Lung (tissue), 12 donors: ENCODE data around the gene CCDC194. TPM values are rescaled to one million over a fixed set of nuclear protein-coding genes. Genes with fewer than 3 reads are reported as not detected.

Experiments used
- ATAC-seq: fragments of 200-7000 bp; cut with Tn5 transposase; one replicate; pipeline ENCODE4 v1.9.1; 2020; ENCODE audit warnings: moderate number of reproducible peaks; ENCODE audit not compliant: insufficient read depth, low FRiP score
- DNase-seq, 3 donors: peaks; one replicate each; pipeline ENCODE4 v3.0.0-alpha.2; 2013 to 2017
- H3K27ac ChIP-seq, 2 donors: one replicate each; pipeline ENCODE4 v1.5.1; 2013; ENCODE audit warnings: mild to moderate bottlenecking in 2 of 2, moderate library complexity in 2 of 2, control low read depth in 1 of 2, inconsistent platforms in 1 of 2, low read depth in 1 of 2, low read length in 1 of 2
- H3K27me3 ChIP-seq, 3 donors: one replicate each; pipeline ENCODE4 v1.5.1; 2013; ENCODE audit warnings: low read length in 2 of 3; ENCODE audit not compliant: control insufficient read depth in 3 of 3, insufficient read depth in 3 of 3
- H3K36me3 ChIP-seq, 4 donors: one replicate each; pipeline ENCODE4 v1.5.1; 2013; ENCODE audit warnings: low read length in 4 of 4, mild to moderate bottlenecking in 1 of 4, moderate library complexity in 1 of 4; ENCODE audit not compliant: control insufficient read depth in 4 of 4, insufficient read depth in 4 of 4
- H3K4me1 ChIP-seq, 5 donors: one replicate each; pipeline ENCODE4 v1.5.1; 2013; ENCODE audit warnings: low read length in 5 of 5, mild to moderate bottlenecking in 2 of 5, moderate library complexity in 1 of 5; ENCODE audit not compliant: control insufficient read depth in 5 of 5, insufficient read depth in 5 of 5
- H3K4me3 ChIP-seq: one replicate; pipeline ENCODE4 v1.5.1; 2013; ENCODE audit warnings: mild to moderate bottlenecking, control low read depth, moderate library complexity
- H3K9ac ChIP-seq, 2 donors: one replicate each; pipeline ENCODE4 v1.5.1; 2013; ENCODE audit warnings: low read length in 2 of 2, control low read depth in 1 of 2; ENCODE audit not compliant: insufficient read depth in 1 of 2
- H3K9me3 ChIP-seq, 4 donors: one replicate each; pipeline ENCODE4 v1.5.1; 2013; ENCODE audit warnings: low read length in 3 of 4, mild to moderate bottlenecking in 1 of 4, moderate library complexity in 1 of 4; ENCODE audit not compliant: control insufficient read depth in 4 of 4, insufficient read depth in 3 of 4
- CTCF ChIP-seq: IDR thresholded peaks from 2 replicates; pipeline ENCODE4 v1.5.1; 2012; ENCODE audit warnings: mild to moderate bottlenecking; ENCODE audit errors: control extremely low read depth, extremely low read depth
- WGBS, 2 donors: extraction: QIAGEN DNeasy Blood & Tissue Kit; methylation state at CpG; one replicate each; pipeline ENCODE4 v1.1.7; 2013; 5-methylcytosine and 5-hydroxymethylcytosine counted together
- polyA plus RNA-seq, 2 donors: library from polyadenylated mRNA; stranded (reverse); fragments of 200-250 nt; gene quantifications; one replicate each; pipeline ENCODE4 v1.2.1, GENCODE V29; 2013
- total RNA-seq, 2 donors: library from RNA; depleted of rRNA in 1 of 2; stranded (reverse); fragments of >200 nt in 1 of 2; gene quantifications; one replicate each; pipeline ENCODE4 v1.2.1, GENCODE V29; 2014 to 2021
- donor health status: control.
- donor health status: control.
- donor health status: Bipolar disorder and iron deficiency.
- donor health status: healthy.
- donor health status: DM: yes; HTN: yes; CAD: no.

The CCDC194 gene
- total and polyA plus RNA-seq, 4 donors: 0.13 to 0.74 (median 0.37) TPM; not detected in 1

DNA sequence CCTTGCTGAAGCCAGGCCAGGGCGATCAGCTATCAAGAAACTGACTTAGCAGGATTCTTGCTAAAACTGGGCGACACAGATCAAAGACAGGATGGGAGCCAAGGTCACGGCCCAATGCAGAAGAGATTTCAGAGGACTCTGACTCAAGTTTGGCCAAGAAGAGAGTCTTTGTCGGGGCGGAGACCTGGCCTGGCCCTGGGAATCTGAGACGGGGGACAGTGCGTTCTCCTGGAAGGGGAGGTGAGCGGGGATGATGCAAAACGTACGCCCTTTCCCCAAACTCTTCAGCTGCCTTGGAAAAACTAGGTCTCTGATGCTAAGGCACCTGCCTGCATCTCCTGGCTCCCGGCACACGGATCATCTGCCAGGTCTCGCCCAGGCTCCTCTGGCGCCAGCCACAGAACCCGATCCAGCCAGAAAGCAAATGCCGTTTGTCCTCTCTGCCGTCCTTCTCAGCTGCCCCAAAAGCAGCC lies 35.7 kb upstream of the CCDC194 start:
- 69 to 80% methylated on average over 17 of the region's 17 CpGs for WGBS, 2 donors
- Histone ChIP-seq H3K4me1 (peaks cover 0 to 3% (median 0%) of the 10 kb centered on the region in 5 donors), H3K27ac (no peak overlapping the region), H3K27me3 (no peaks in the 10 kb centered on the region), H3K9me3 (no peaks in the 10 kb centered on the region), H3K9ac (no peak overlapping the region), H3K36me3 (no peaks in the 10 kb centered on the region), H3K4me3 (no peak overlapping the region)
- TF ChIP-seq CTCF: no peak
- DNase-seq: peak in 1 of 3 donors; percentile 29
- ATAC-seq: no peak

DNA sequence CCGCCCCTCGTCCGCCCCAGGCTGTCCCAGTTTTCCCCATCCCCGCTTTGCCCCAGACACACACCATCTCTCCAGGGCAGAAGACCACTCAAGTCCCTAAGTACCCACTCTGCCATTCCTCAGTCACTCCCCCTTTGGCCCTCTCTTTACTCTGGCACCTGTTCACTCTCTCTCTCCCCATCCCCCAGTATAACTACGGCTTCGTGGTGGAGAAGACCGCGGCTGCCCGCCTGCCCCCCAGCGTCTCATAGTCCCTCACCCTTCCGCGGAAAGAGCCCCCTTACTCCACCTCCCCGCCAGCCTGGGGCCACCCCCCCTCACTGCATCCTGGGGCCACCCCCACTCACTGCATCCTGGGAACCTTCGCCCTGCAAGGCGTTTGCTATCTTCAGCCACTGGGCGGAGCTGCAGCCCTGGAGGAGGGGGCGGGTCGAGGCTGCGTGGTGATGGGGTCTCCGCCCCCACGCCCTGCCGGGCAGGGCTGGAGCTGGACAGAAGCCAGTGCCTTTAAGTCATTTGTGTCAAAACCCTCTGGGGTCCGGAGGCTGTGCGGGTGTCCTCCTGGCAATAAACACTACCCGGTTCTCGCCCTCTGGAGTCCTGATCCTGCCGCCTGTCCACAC lies 30.9 kb upstream of the CCDC194 start:
- H3K36me3 ChIP-seq: peaks cover 0 to 7% (median 3%) of the 10 kb centered on the region in 4 donors
- H3K9ac ChIP-seq: no peak overlapping the region
- 25 to 36% methylated on average over 26 to 27 of the region's 27 CpGs for WGBS, 2 donors
- peaks cover 0 to 10% (median 0%) of the 10 kb centered on the region in 5 donors for H3K4me1 ChIP-seq
- no peaks in the 10 kb centered on the region for H3K27me3 ChIP-seq
- ATAC-seq (no peak), DNase-seq (peak; percentile 66 to 78 (median 75))
- no peak overlapping the region for H3K27ac ChIP-seq
- H3K4me3 ChIP-seq: no peak overlapping the region
- H3K9me3 ChIP-seq: no peaks in the 10 kb centered on the region
- TF ChIP-seq CTCF: no peak

DNA sequence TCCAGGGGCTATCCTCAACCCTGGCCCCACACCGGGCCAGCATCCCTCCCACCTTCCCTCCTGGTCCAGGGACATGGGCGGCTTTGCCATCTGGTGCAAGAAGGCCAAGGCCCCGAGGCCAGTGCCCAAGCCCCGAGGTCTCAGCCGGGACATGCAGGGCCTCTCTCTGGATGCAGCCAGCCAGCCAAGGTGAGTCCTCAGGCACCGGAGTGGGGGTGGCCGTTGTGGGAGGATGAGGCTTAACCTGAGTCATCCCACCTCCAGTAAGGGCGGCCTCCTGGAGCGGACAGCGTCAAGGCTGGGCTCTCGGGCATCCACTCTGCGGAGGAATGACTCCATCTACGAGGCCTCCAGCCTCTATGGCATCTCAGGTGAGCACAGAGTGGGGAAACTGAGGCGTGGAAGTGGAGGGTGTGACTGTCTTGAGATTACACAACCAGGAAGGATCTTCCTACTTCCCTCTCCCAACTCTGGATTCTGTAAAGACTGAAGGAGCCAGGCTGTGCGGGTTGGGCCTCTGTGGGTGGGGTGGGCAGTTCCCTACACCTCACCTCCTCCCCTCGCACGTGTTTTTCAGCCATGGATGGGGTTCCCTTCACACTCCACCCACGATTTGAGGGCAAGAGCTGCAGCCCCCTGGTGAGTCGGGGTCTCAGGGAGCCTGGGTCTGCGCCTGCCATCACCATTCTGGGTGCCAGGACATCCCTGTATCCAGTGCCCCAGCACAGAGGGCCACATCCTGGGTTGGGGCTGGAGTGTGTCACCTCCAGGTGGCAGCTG lies 29.6 kb upstream of the CCDC194 start:
- Histone ChIP-seq H3K4me1 (peaks cover 0 to 10% (median 4%) of the 10 kb centered on the region in 5 donors), H3K36me3 (peaks cover 0 to 7% (median 3%) of the 10 kb centered on the region in 4 donors), H3K27me3 (no peaks in the 10 kb centered on the region), H3K9me3 (no peaks in the 10 kb centered on the region), H3K9ac (no peak overlapping the region), H3K27ac (no peak overlapping the region), H3K4me3 (no peak overlapping the region)
- no peak for TF ChIP-seq CTCF
- WGBS, 2 donors: 94 to 97% methylated on average over 20 of the region's 20 CpGs
- ATAC-seq (no peak), DNase-seq (no peak)
